ENCODE data around the gene CLP1. TPM values are rescaled to one million over a fixed set of nuclear protein-coding genes. Genes with fewer than 3 reads are reported as not detected.
"Not testable (repeated sequence)": the region's sequence is repeated elsewhere in the genome, so short reads cannot be mapped to it uniquely, and the experiment has no call there.

CLP1 gene
- total and polyA plus RNA-seq, 9 donors = 5.5 to 11.9 (median 10.5) TPM

GRCh38 chr11:57699813-57700212, 42.3 kb downstream of the CLP1 start:
- no peak for DNase-seq
- Histone ChIP-seq H3K4me3 (no peak overlapping the region), H3K36me3 (no peaks in the 10 kb centered on the region), H3K27me3 (no peaks in the 10 kb centered on the region), H3K27ac (no peak overlapping the region), H3K9me3 (no peaks in the 10 kb centered on the region), H3K4me1 (ENCODE audit: insufficient read depth) (peaks cover 3% of the 10 kb centered on the region)
- intact Hi-C loops (cut with DNase I) = no loop called here
- TF ChIP-seq EP300 (IDR thresholded peaks at IDR 0.05) = no peak
- TF ChIP-seq CTCF (IDR thresholded peaks at IDR 0.05) = no peak
- TF ChIP-seq POLR2A (IDR thresholded peaks at IDR 0.05) = no peak
- 80 to 81% (median 81%) methylated on average over 10 of the region's 10 CpGs for WGBS, 3 donors

- Histone ChIP-seq H3K27me3 (no peaks in the 10 kb centered on the region), H3K4me1 (ENCODE audit: insufficient read depth) (peaks cover 3% of the 10 kb centered on the region), H3K27ac (no peak overlapping the region), H3K36me3 (no peaks in the 10 kb centered on the region), H3K9me3 (no peaks in the 10 kb centered on the region), H3K4me3 (no peak overlapping the region)
- TF ChIP-seq POLR2A (IDR thresholded peaks at IDR 0.05) = no peak
- intact Hi-C loops (cut with DNase I) = no loop called here
- no peak for DNase-seq
- WGBS, 3 donors = 41 to 52% (median 52%) methylated on average over 3 of the region's 3 CpGs
These were observed 42.9 kb downstream of the CLP1 start for GRCh38 chr11:57700425-57700824.

GRCh38 chr11:57703341-57703740, 45.8 kb downstream of the CLP1 start:
- no peaks in the 10 kb centered on the region for H3K9me3 ChIP-seq
- intact Hi-C loops (cut with DNase I) = loop anchor here in 1 of 4 donors (2.0 kb wide), 1 partner anchor 27 kb away; no protein-coding TSS in a partner anchor
- TF ChIP-seq CTCF (IDR thresholded peaks at IDR 0.05) = no peak
- TF ChIP-seq POLR2A (IDR thresholded peaks at IDR 0.05) = no peak
- no peak for TF ChIP-seq EP300 (IDR thresholded peaks at IDR 0.05)
- H3K36me3 ChIP-seq = no peaks in the 10 kb centered on the region
- H3K4me1 ChIP-seq (ENCODE audit: insufficient read depth) = peaks cover 3% of the 10 kb centered on the region
- WGBS, 3 donors = 54 to 76% (median 66%) methylated on average over 4 of the region's 4 CpGs
- no peak overlapping the region for H3K4me3 ChIP-seq
- H3K27me3 ChIP-seq = no peaks in the 10 kb centered on the region
- no peak for DNase-seq
- H3K27ac ChIP-seq = no peak overlapping the region

- Histone ChIP-seq H3K9me3 (no peaks in the 10 kb centered on the region), H3K4me3 (no peak overlapping the region), H3K36me3 (no peaks in the 10 kb centered on the region), H3K4me1 (ENCODE audit: insufficient read depth) (peaks cover 3% of the 10 kb centered on the region), H3K27me3 (no peaks in the 10 kb centered on the region), H3K27ac (no peak overlapping the region)
- TF ChIP-seq POLR2A (IDR thresholded peaks at IDR 0.05) (no peak), CTCF (IDR thresholded peaks at IDR 0.05) (no peak), EP300 (IDR thresholded peaks at IDR 0.05) (no peak)
- no peak for DNase-seq
- intact Hi-C loops (cut with DNase I) = no loop called here
- 84 to 89% (median 86%) methylated on average over 6 of the region's 6 CpGs for WGBS, 3 donors
These were observed 47.4 kb downstream of the CLP1 start for GRCh38 chr11:57704932-57705331.

- H3K27me3 ChIP-seq; H3K4me1 ChIP-seq (ENCODE audit: insufficient read depth); H3K9me3 ChIP-seq; intact Hi-C loops (cut with DNase I); H3K4me3 ChIP-seq; H3K36me3 ChIP-seq; DNase-seq; H3K27ac ChIP-seq: not testable (repeated sequence)
- 82 to 86% (median 85%) methylated on average over 8 of the region's 8 CpGs for WGBS, 3 donors
These were observed 47.9 kb downstream of the CLP1 start for GRCh38 chr11:57705432-57705831.
